ENCODE data around the gene ATG7. TPM values are rescaled to one million over a fixed set of nuclear protein-coding genes. Genes with fewer than 3 reads are reported as not detected.

Gene ATG7
- total and polyA plus RNA-seq, 2 experiments from 2014 or later: 22.2 to 22.9 TPM

- Histone ChIP-seq H3K27me3 (no peaks in the 10 kb centered on the region), H3K36me3 (peaks cover 11% of the 10 kb centered on the region), H3K27ac (peak overlapping the region; percentile 26), H3K4me3 (no peak overlapping the region), H3K9me3 (ENCODE audit: low read depth) (no peaks in the 10 kb centered on the region), H3K4me1 (ENCODE audit: low read depth) (peaks cover 56% of the 10 kb centered on the region)
- TF ChIP-seq CTCF (IDR thresholded peaks at IDR 0.05; ENCODE audit: low read depth, low read length): no peak
- DNase-seq (ENCODE audit: low read depth in 1 of 2, low spot score in 1 of 2): peak in 1 of 2 donors; percentile 91
Measured at GRCh38 chr3:11604139-11604892, 332.1 kb downstream of the ATG7 start.

- Histone ChIP-seq H3K27me3 (no peaks in the 10 kb centered on the region), H3K9me3 (ENCODE audit: low read depth) (no peaks in the 10 kb centered on the region), H3K4me3 (no peak overlapping the region), H3K36me3 (peaks cover 4% of the 10 kb centered on the region), H3K27ac (no peak overlapping the region), H3K4me1 (ENCODE audit: low read depth) (peaks cover 55% of the 10 kb centered on the region)
- DNase-seq (ENCODE audit: low read depth in 1 of 2, low spot score in 1 of 2): no peak
- TF ChIP-seq CTCF (IDR thresholded peaks at IDR 0.05; ENCODE audit: low read depth, low read length): no peak
Measured at GRCh38 chr3:11605398-11605797, 333.2 kb downstream of the ATG7 start.

DNA sequence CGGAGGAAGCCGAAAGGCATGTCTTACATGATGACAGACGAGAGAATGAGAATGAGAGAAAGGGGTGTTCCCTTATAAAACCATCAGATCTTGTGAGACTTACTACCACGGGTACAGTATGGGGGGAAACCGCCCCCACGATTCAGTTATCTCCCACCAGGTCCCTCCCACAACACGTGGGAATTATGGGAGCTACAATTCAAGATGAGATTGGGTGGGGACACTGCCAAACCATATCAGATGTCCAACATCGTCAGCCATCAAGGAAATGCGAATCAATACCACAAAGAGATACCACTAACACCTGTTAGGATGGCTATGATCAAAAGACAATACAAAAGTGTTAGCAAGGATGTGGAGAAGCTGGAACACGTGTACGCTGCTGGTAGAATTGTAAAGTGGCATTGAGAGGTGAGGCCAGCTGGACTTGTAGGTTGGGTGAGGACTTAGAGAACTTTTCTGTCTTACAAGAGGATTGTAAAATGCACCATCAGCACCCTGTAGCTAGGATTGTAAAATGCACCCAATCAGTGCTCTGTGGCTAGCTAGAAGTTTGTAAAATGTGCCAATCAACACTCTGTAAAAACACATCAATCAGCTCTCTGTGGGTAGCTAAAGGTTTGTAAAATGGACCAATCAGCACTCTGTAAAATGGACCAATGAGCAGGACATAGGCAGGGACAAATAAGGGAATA is 334.0 kb downstream of the ATG7 start:
- Histone ChIP-seq H3K4me3 (no peak overlapping the region), H3K36me3 (no peaks in the 10 kb centered on the region), H3K9me3 (ENCODE audit: low read depth) (no peaks in the 10 kb centered on the region), H3K27me3 (no peaks in the 10 kb centered on the region), H3K4me1 (ENCODE audit: low read depth) (peaks cover 56% of the 10 kb centered on the region), H3K27ac (peak overlapping the region; percentile 29)
- no peak for DNase-seq (ENCODE audit: low read depth in 1 of 2, low spot score in 1 of 2)
- TF ChIP-seq CTCF (IDR thresholded peaks at IDR 0.05; ENCODE audit: low read depth, low read length): no peak

DNA sequence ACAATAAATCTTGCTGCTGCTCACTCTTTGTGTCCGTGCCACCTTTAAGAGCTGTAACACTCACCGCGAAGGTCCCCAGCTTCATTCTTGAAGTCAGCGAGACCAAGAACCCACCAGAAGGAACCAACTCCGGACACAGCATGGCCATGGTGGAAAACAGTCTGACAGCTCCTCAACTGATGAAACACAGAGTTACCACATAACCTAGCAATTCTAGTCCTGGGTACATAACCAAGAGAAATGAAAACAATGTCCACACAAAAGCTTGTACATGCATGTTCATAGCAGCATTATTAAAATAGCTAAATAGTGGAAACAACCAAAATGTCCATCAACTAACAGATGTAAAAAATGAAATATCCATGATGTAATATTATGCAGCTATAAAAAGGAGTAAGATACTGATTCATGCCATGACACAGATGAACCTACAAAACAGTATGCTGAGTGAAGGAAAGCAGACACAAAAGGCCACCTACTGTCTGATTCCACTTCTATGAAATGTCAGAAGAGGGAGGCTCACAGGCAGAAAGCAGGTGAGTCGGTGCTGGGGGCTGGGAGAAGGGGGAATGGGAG is 334.8 kb downstream of the ATG7 start:
- DNase-seq (ENCODE audit: low read depth in 1 of 2, low spot score in 1 of 2): no peak

More for the DNA sequence above, 334.8 kb downstream of the ATG7 start:
- Histone ChIP-seq H3K27ac (peak overlapping the region; percentile 52), H3K9me3 (ENCODE audit: low read depth) (no peaks in the 10 kb centered on the region), H3K4me1 (ENCODE audit: low read depth) (peaks cover 64% of the 10 kb centered on the region), H3K36me3 (no peaks in the 10 kb centered on the region), H3K4me3 (no peak overlapping the region), H3K27me3 (no peaks in the 10 kb centered on the region)
- no peak for TF ChIP-seq CTCF (IDR thresholded peaks at IDR 0.05; ENCODE audit: low read depth, low read length)

Other genes starting within 250 kb of the ATG7 start
- gene HRH1, start 117.9 kb upstream of the ATG7 start, total RNA-seq: not detected in 2 replicates
- gene HRH1, start 117.9 kb upstream of the ATG7 start, polyA plus RNA-seq: not detected in 2 replicates

Measured in cardiac muscle cell (in vitro differentiated cells and primary cell).